Endothelial cell (in vitro differentiated cells): ENCODE measurements around the gene FAM193A. TPM values are rescaled to one million over a fixed set of nuclear protein-coding genes. Genes with fewer than 3 reads are reported as not detected.

Experiments
- DNase-seq: peaks from one replicate; pipeline ENCODE4 v3.0.0; 2021; ENCODE audit warnings: low spot score
- H3K27ac Mint-ChIP-seq: one replicate; pipeline ENCODE4 v1.8.0; 2021; ENCODE audit warnings: mixed read lengths, inconsistent platforms; ENCODE audit not compliant: unreplicated experiment
- H3K27me3 Mint-ChIP-seq: one replicate; pipeline ENCODE4 v1.8.0; 2021; ENCODE audit warnings: mild to moderate bottlenecking, moderate library complexity, mixed read lengths, inconsistent platforms; ENCODE audit not compliant: unreplicated experiment
- H3K36me3 Mint-ChIP-seq: one replicate; pipeline ENCODE4 v1.8.0; 2021; ENCODE audit warnings: mild to moderate bottlenecking, low read depth, mixed read lengths, inconsistent platforms; ENCODE audit not compliant: unreplicated experiment
- H3K4me1 Mint-ChIP-seq: one replicate; pipeline ENCODE4 v1.8.0; 2021; ENCODE audit warnings: mild to moderate bottlenecking, mixed read lengths, inconsistent platforms; ENCODE audit not compliant: unreplicated experiment
- H3K4me3 Mint-ChIP-seq: one replicate; pipeline ENCODE4 v1.8.0; 2021; ENCODE audit warnings: mild to moderate bottlenecking, mixed read lengths, inconsistent platforms; ENCODE audit not compliant: unreplicated experiment
- H3K9me3 Mint-ChIP-seq: one replicate; pipeline ENCODE4 v1.8.0; 2021; ENCODE audit warnings: mixed read lengths, inconsistent platforms; ENCODE audit not compliant: unreplicated experiment
- CTCF ChIP-seq: fragments of 200-600 bp; sonication (generic); IDR thresholded peaks from one replicate; pipeline ENCODE4 v1.5.0; 2021; ENCODE audit warnings: antibody characterized with exemption; ENCODE audit not compliant: unreplicated experiment
- total RNA-seq: library from RNA; stranded (reverse); fragmentation: NEBNext Ultra II Directional; extraction: Animal tissue kit (Norgen Biotek cat#: 25700); gene quantifications from one replicate; pipeline ENCODE4 v1.2.1, GENCODE V29; 2021; ENCODE audit not compliant: unreplicated experiment

FAM193A gene
- total RNA-seq, 1 donor from 2014 or later = 33.7 TPM

- H3K36me3 Mint-ChIP-seq = peaks cover 8% of the 10 kb centered on the region
- no peak overlapping the region for H3K4me3 Mint-ChIP-seq
- TF ChIP-seq CTCF = no peak
- no peaks in the 10 kb centered on the region for H3K9me3 Mint-ChIP-seq
- H3K27ac Mint-ChIP-seq = peak overlapping the region; percentile 8
- H3K27me3 Mint-ChIP-seq = peaks cover 5% of the 10 kb centered on the region
- DNase-seq = no peak
- H3K4me1 Mint-ChIP-seq = peaks cover 18% of the 10 kb centered on the region
These were observed 85.0 kb downstream of the FAM193A start for GRCh38 chr4:2621419-2621818.

GRCh38 chr4:2623442-2623841 is 87.0 kb downstream of the FAM193A start:
- TF ChIP-seq CTCF = no peak
- Mint-ChIP-seq H3K4me1 (peaks cover 18% of the 10 kb centered on the region), H3K27ac (no peak overlapping the region), H3K36me3 (peaks cover 8% of the 10 kb centered on the region), H3K9me3 (no peaks in the 10 kb centered on the region), H3K27me3 (peaks cover 5% of the 10 kb centered on the region), H3K4me3 (no peak overlapping the region)
- DNase-seq = no peak

GRCh38 chr4:2624782-2625530 is 88.5 kb downstream of the FAM193A start:
- H3K27me3 Mint-ChIP-seq = peaks cover 5% of the 10 kb centered on the region

GRCh38 chr4:2626231-2626630 is 89.8 kb downstream of the FAM193A start:
- no peak overlapping the region for H3K27ac Mint-ChIP-seq

More at GRCh38 chr4:2624782-2625530, 88.5 kb downstream of the FAM193A start:
- Mint-ChIP-seq H3K4me3 (peak overlapping the region; percentile 10), H3K27ac (no peak overlapping the region), H3K4me1 (peaks cover 17% of the 10 kb centered on the region), H3K36me3 (peaks cover 8% of the 10 kb centered on the region), H3K9me3 (no peaks in the 10 kb centered on the region)
- no peak for DNase-seq
- no peak for TF ChIP-seq CTCF

More at GRCh38 chr4:2626231-2626630, 89.8 kb downstream of the FAM193A start:
- Mint-ChIP-seq H3K4me1 (peaks cover 11% of the 10 kb centered on the region), H3K27me3 (peaks cover 2% of the 10 kb centered on the region), H3K9me3 (no peaks in the 10 kb centered on the region), H3K36me3 (peaks cover 7% of the 10 kb centered on the region), H3K4me3 (no peak overlapping the region)
- DNase-seq = no peak
- TF ChIP-seq CTCF = no peak
